Heart right ventricle (tissue), 16 donors: Measurements from ENCODE around the gene TRIM65. TPM values are rescaled to one million over a fixed set of nuclear protein-coding genes. Genes with fewer than 3 reads are reported as not detected.

Source experiments
- ATAC-seq, 8 donors: fragments of 200-7000 bp; cut with Tn5 transposase; one replicate each; pipeline ENCODE4 v1.9.1; 2020; ENCODE audit warnings: mild to moderate bottlenecking in 8 of 8, moderate library complexity in 8 of 8, moderate number of reproducible peaks in 1 of 8
- DNase-seq, 2 donors: peaks; one replicate each; pipeline ENCODE4 v3.0.0-alpha.2; 2020
- H3K27ac ChIP-seq, 10 donors: fragments of 200-600 bp; sonication (generic) in 2 of 10; one replicate each; pipeline versions ENCODE4 v1.5.0 to v1.8.0; 2020 to 2022; ENCODE audit warnings: mild to moderate bottlenecking in 3 of 10
- H3K27me3 ChIP-seq, 7 donors: fragments of 200-600 bp; one replicate each; pipeline ENCODE4 v1.8.0; 2021 to 2022; ENCODE audit warnings: mild to moderate bottlenecking in 2 of 7
- H3K36me3 ChIP-seq, 9 donors: fragments of 200-600 bp; sonication (generic) in 1 of 9; one replicate each; pipeline versions ENCODE4 v1.5.0 to v1.8.0; 2020 to 2022; ENCODE audit warnings: mild to moderate bottlenecking in 2 of 9
- H3K4me1 ChIP-seq, 9 donors: fragments of 200-600 bp; sonication (generic) in 1 of 9; one replicate each; pipeline versions ENCODE4 v1.5.0 to v1.8.0; 2020 to 2022; ENCODE audit warnings: mild to moderate bottlenecking in 4 of 9
- H3K4me3 ChIP-seq, 10 donors: fragments of 200-600 bp; sonication (generic) in 2 of 10; one replicate each; pipeline versions ENCODE4 v1.5.0 to v1.8.0; 2020 to 2022; ENCODE audit warnings: mild to moderate bottlenecking in 7 of 10, moderate library complexity in 2 of 10
- H3K9me3 ChIP-seq, 11 donors: fragments of 200-600 bp in 10 of 11; sonication (generic) in 2 of 11; one replicate each; pipeline versions ENCODE4 v1.5.0 to v1.8.0; 2013 to 2022; ENCODE audit warnings: mild to moderate bottlenecking in 2 of 11, control low read depth in 1 of 11, moderate library complexity in 1 of 11
- WGBS, 2 donors: extraction: QIAGEN DNeasy Blood & Tissue Kit; methylation state at CpG; one replicate each; pipeline ENCODE4 v1.1.7; 2013; ENCODE audit warnings: inconsistent platforms in 1 of 2; 5-methylcytosine and 5-hydroxymethylcytosine counted together
- intact Hi-C, 10 donors: fragments of 100-400 bp; cut with DNase I; formaldehyde crosslinking; loops; one replicate each; pipeline versions ENCODE4 v1.11.1 to v1.14.2; 2022
- polyA plus RNA-seq, 2 donors: library from polyadenylated mRNA; stranded (reverse); fragments of 200-250 nt; gene quantifications; one replicate each; pipeline ENCODE4 v1.2.3, GENCODE V29; 2013
- total RNA-seq, 10 donors: library from RNA; stranded (reverse); fragmentation: NEBNext Ultra II Directional in 3 of 10; extraction: Animal tissue kit (Norgen Biotek cat#: 25700) in 3 of 10; gene quantifications; one replicate each; pipeline versions ENCODE4 v1.2.1 to v1.2.4, GENCODE V29; 2021 to 2023
- TF ChIP-seq, protein P1 (sequence below), 9 donors: fragments of 200-600 bp; sonication (generic) in 2 of 9; IDR thresholded peaks; one replicate each; pipeline versions ENCODE4 v1.5.0 to v1.8.0; 2021 to 2022; ENCODE audit warnings: antibody characterized with exemption in 9 of 9, mild to moderate bottlenecking in 5 of 9, moderate library complexity in 1 of 9
- donor health status: Arrhythmogenic right ventricular cardiomyopathy.
- donor health status: ischemic (EF 13 %, LVEDD 7.1; RV severe dilation, severe dysfunction).
- donor health status: healthy with polysubstance abuse.
- donor health status: DM: no; HTN: yes; CAD: no.
- donor health status: DM: no; HTN: no; CAD: no.
- donor health status: ischemic (EF 25% LVEDD 6.9; RV normal size, moderate dysfunction).
- donor health status: ischemic (EF 25% LVEDD 5.7; RV mildly dilated, moderate dysfunction).
- donor health status: healthy.
- donor health status: DM: yes; HTN: yes; CAD: no.
- donor health status: Ischemic cardiomyopathy.
- donor health status: ischemic (EF 35%, LVEDD 5.7; RV mildly dilated, moderate dysfunction).
- donor health status: nonischemic (EF 11% LVEDD 7.7; RV severe dilation, severe dysfunction).
- donor health status: DM: yes; HTN: yes; CAD: no.
- donor health status: PGD.
- donor health status: ischemic (EF 29% LVEDD 5.4; RV normal size, mild dysfunction).
- donor health status: nonischemic (EF 23%, LVEDD 6.1; RV moderate dilation, normal function).

TRIM65 gene
- total and polyA plus RNA-seq, 12 donors: 5.1 to 16.7 (median 8.9) TPM

DNA sequence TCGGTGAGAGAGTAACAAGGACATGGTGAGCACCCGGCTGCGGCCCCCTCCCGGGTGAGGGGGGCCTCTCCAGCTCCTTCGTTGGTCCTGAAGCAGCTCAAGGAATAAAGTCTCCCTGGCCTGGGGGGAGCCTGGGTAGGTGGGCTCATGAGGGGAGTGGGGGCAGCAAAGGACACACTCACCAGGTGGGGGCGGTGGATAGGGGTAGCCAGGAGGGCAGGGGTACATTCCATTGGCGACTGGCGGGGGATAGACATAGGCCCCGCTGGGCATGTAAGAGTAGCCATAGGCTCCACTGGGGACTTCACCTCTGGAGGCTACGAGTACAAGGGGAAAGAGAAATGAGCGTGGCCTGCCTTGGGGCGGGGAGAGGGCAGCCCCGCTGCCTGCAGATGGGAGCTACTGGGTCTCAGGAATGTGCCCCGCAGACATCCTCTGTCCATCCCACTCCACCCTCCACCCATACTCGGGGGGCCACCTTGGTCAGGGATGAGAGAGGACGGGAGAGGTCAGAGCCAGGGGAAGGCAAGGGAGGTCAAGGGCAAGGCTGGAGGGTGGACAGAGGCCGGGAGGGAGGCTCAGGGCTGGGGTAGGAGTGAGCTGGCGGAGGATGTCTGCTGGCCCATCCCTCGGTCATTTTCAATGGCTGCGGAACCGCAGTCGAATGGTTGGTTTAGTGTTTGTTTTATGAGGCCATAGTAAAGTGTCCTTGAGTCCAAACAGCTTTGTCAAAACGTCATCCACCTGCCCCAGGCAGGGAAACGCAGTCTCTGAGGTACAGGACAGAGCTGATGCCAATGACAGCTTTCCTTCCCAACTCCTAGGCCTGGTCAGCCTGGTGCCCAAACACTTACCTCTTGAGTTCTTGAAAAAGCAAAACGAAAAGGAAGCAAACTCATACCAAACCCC is 48.9 kb downstream of the TRIM65 start:
- Histone ChIP-seq H3K27me3 (no peaks in the 10 kb centered on the region), H3K4me1 (peaks cover 59 to 94% (median 87%) of the 10 kb centered on the region in 9 donors), H3K9me3 (no peaks in the 10 kb centered on the region), H3K4me3 (no peak overlapping the region), H3K27ac (peak overlapping the region; percentile 54 to 92 (median 86)), H3K36me3 (peaks cover 0 to 77% (median 34%) of the 10 kb centered on the region in 9 donors)
- WGBS, 2 donors: 83 to 84% methylated on average over 24 to 25 of the region's 25 CpGs
- DNase-seq (no peak), ATAC-seq (no peak)
- intact Hi-C loops: loop anchor here in 1 of 10 donors (5.0 kb wide), 1 partner anchor 71 kb away; a partner anchor contains a TSS
- TF ChIP-seq, protein P1, sequence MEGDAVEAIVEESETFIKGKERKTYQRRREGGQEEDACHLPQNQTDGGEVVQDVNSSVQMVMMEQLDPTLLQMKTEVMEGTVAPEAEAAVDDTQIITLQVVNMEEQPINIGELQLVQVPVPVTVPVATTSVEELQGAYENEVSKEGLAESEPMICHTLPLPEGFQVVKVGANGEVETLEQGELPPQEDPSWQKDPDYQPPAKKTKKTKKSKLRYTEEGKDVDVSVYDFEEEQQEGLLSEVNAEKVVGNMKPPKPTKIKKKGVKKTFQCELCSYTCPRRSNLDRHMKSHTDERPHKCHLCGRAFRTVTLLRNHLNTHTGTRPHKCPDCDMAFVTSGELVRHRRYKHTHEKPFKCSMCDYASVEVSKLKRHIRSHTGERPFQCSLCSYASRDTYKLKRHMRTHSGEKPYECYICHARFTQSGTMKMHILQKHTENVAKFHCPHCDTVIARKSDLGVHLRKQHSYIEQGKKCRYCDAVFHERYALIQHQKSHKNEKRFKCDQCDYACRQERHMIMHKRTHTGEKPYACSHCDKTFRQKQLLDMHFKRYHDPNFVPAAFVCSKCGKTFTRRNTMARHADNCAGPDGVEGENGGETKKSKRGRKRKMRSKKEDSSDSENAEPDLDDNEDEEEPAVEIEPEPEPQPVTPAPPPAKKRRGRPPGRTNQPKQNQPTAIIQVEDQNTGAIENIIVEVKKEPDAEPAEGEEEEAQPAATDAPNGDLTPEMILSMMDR (IDR thresholded peaks at IDR 0.05): no peak

DNA sequence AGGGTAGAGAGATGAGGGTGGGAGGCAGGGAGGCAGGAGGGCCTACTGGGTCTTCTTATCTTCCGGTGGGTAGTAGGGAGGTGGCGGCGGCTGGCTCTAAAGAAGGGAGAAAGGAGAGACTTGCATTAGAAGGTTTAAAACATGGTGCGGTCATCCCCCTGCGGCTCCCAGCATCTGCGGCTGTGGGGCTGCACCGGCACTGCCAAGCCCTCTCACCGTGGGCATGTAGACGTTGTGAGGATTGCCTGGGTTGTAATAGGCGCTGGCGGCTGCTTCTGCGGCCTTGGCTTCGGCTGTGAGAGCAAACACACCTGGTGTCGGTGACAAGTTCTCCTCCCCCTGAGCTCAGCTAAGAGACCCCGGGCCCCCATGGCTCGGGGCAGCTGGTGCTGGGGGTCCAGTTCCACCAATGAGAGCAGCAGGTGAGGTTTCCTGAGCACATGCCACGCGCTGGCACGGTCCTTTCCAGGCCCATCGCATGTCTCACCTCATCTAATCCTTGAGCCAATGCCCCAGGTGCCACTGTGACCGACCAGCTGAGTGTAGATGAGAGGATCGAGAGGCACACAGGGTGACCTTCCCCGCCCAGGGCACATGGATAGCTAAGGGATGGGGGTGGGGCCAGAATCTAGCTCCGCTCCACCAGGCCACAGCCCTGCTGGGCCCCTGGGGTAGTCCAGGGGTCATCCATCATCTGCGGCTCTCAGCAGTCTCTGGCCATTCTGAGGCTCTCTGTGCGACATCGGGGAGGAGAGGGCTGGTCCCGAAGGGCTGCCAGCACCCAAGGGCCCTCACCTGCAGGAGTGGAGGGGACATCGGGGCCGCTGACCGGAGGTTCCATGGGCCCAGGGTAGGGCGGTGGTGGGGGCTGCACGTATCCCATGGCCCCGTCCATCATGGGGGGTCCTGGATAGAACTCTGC is 49.8 kb downstream of the TRIM65 start:
- intact Hi-C loops: loop anchor here in 1 of 10 donors (5.0 kb wide), 1 partner anchor 70 kb away; a partner anchor contains a TSS
- ATAC-seq (no peak), DNase-seq (no peak)
- Histone ChIP-seq H3K9me3 (no peaks in the 10 kb centered on the region), H3K36me3 (peaks cover 0 to 73% (median 34%) of the 10 kb centered on the region in 9 donors), H3K27ac (peak overlapping the region; percentile 54 to 97 (median 88)), H3K4me1 (peaks cover 56 to 85% (median 78%) of the 10 kb centered on the region in 9 donors), H3K27me3 (no peaks in the 10 kb centered on the region), H3K4me3 (no peak overlapping the region)
- TF ChIP-seq, protein P1 (IDR thresholded peaks at IDR 0.05): no peak
- 82 to 86% methylated on average over 34 of the region's 34 CpGs for WGBS, 2 donors

DNA sequence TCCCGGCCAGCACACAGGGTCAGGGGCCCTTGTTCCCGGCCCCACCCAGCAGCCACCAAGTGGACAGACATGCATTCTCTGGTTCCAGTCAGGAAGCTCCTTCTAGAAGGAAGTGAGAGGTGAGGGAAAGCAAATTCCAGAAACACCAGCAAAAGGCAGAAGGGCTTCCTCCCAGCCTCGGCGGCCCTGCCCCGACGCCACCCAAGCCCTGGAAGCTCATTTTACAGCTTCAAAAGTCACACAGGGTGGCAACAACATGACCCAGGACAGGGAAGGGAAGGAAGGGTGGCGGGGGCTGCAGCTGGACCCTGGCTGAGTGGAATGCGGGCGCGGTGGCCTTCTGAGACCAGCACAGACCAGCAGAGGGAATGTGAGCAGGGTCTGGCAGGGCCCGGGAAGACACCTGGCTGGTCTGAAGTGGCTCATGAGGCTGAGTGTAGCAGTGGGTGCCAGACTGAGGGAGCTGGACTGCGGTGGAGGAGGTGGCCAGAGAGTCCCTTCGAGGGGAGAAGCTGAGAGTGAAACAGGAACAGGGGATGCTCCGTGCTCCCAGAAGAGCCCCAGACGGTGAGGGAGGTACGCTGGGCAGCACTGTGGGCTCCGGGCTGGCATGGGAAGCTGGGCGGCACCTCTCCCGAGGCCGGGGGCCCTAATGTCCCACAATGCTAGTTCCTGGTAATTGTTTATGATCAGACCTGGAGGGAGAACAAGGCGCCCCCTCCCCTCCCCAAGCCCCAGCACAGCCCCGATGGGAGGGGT is 50.6 kb downstream of the TRIM65 start:
- ATAC-seq (peak in 1 of 8 donors; percentile 14), DNase-seq (no peak)
- peaks cover 0 to 65% (median 34%) of the 10 kb centered on the region in 9 donors for H3K36me3 ChIP-seq
- H3K9me3 ChIP-seq: no peaks in the 10 kb centered on the region
- TF ChIP-seq, protein P1 (IDR thresholded peaks at IDR 0.05): no peak
- H3K4me1 ChIP-seq: peaks cover 48 to 77% (median 70%) of the 10 kb centered on the region in 9 donors
- H3K27me3 ChIP-seq: no peaks in the 10 kb centered on the region
- peak overlapping the region; percentile 17 to 97 (median 88) for H3K27ac ChIP-seq
- 65 to 66% methylated on average over 22 of the region's 22 CpGs for WGBS, 2 donors
- H3K4me3 ChIP-seq: no peak overlapping the region
- intact Hi-C loops: loop anchor here in 2 of 10 donors (1.0 to 5.0 kb wide), 3 partner anchors 32 to 69 kb away; partner anchors contain the start of genes TRIM47 (in 1 of the 2) and TRIM65 (in 1 of the 2)
